ENCODE results near the gene CCDC141. TPM values are rescaled to one million over a fixed set of nuclear protein-coding genes. Genes with fewer than 3 reads are reported as not detected.

Gene CCDC141
- total RNA-seq, 1 experiment from 2014 or later, result 0.30 TPM

GRCh38 chr2:178833382-178833781 lies 216.6 kb downstream of the CCDC141 start:
- ATAC-seq (no peak), DNase-seq (ENCODE audit: low read depth, low spot score) (no peak)
- no peaks in the 10 kb centered on the region for H3K36me3 ChIP-seq (ENCODE audit: control insufficient read depth in 1 of 2, insufficient read depth in 2 of 2, low read length in 2 of 2)
- CTCF ChIA-PET, result no interaction called here
- no peak overlapping the region for H3K9ac ChIP-seq (ENCODE audit: low read length)
- intact Hi-C loops (cut with micrococcal nuclease), result no loop called here
- RAD21 ChIA-PET (ENCODE audit: low non-redundant PET in 1 of 2, low total read pairs in 2 of 2, uncharacterized antibody in 2 of 2, unreplicated experiment in 2 of 2), result no interaction called here
- H2AFZ ChIP-seq (ENCODE audit: low read depth, low read length, poor library complexity, severe bottlenecking), result no peak overlapping the region
- H3K9me2 ChIP-seq (ENCODE audit: insufficient read depth), result no peaks in the 10 kb centered on the region
- no peak overlapping the region for H3K4me3 ChIP-seq (replicated peaks in 1 of 2; ENCODE audit: low read depth in 1 of 2, low read length in 2 of 2)
- no peaks in the 10 kb centered on the region for H4K20me1 ChIP-seq (ENCODE audit: insufficient read depth)
- no peaks in the 10 kb centered on the region for H3K9me3 ChIP-seq (ENCODE audit: control insufficient read depth in 1 of 2, insufficient read depth in 1 of 2, low read depth in 1 of 2, low read length in 2 of 2)
- POLR2A ChIA-PET, result no interaction called here
- H3K79me2 ChIP-seq (ENCODE audit: insufficient read depth, low read length), result no peaks in the 10 kb centered on the region
- H3K4me2 ChIP-seq (ENCODE audit: low read length), result no peak overlapping the region
- H3K27me3 ChIP-seq (ENCODE audit: insufficient read depth, low read length), result no peaks in the 10 kb centered on the region
- no TSS peak for BruUV-seq (replicated peaks)
- no peak overlapping the region for H3K27ac ChIP-seq (ENCODE audit: low read depth, low read length)
- TF ChIP-seq SP1 (IDR thresholded peaks at IDR 0.05; ENCODE audit: low read depth) (no peak), POLR2AphosphoS5 (IDR thresholded peaks at IDR 0.05; ENCODE audit: low read depth, low read length) (no peak), EZH2 (IDR thresholded peaks at IDR 0.05) (no peak), RAD21 (IDR thresholded peaks at IDR 0.05; ENCODE audit: low read depth) (no peak), SRF (IDR thresholded peaks at IDR 0.05; ENCODE audit: low read depth) (no peak), CEBPB (IDR thresholded peaks at IDR 0.05; ENCODE audit: low read depth) (no peak)
- no peaks in the 10 kb centered on the region for H3K4me1 ChIP-seq (ENCODE audit: control insufficient read depth in 1 of 2, insufficient read depth in 2 of 2, low read length in 2 of 2)

DNA sequence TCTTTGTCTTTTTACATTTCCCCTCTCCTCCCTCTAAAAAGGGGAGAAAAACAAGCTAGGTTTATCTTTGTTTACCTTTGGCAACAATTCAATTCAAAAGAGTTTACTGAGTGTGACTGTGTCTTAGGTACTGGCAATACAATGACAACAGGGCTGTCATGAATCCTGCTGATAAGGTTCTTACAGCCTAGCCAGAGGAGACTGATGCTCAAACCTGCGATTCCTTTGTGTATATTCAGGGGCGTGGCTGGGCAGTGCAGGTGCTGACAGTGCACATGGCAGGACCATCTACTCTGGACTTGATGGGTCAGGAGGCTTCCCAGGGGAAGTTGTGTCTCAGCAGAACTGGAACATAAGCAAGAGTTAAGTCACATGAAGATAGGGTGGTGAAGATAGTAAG lies 219.5 kb downstream of the CCDC141 start:
- Histone ChIP-seq H3K4me1 (ENCODE audit: control insufficient read depth in 1 of 2, insufficient read depth in 2 of 2, low read length in 2 of 2) (no peaks in the 10 kb centered on the region), H3K79me2 (ENCODE audit: insufficient read depth, low read length) (no peaks in the 10 kb centered on the region), H3K27me3 (ENCODE audit: insufficient read depth, low read length) (no peaks in the 10 kb centered on the region), H3K9ac (ENCODE audit: low read length) (no peak overlapping the region), H4K20me1 (ENCODE audit: insufficient read depth) (no peaks in the 10 kb centered on the region), H3K9me3 (ENCODE audit: control insufficient read depth in 1 of 2, insufficient read depth in 1 of 2, low read depth in 1 of 2, low read length in 2 of 2) (no peaks in the 10 kb centered on the region), H3K27ac (ENCODE audit: low read depth, low read length) (no peak overlapping the region), H3K36me3 (ENCODE audit: control insufficient read depth in 1 of 2, insufficient read depth in 2 of 2, low read length in 2 of 2) (no peaks in the 10 kb centered on the region), H3K4me3 (replicated peaks in 1 of 2; ENCODE audit: low read depth in 1 of 2, low read length in 2 of 2) (no peak overlapping the region), H3K4me2 (ENCODE audit: low read length) (no peak overlapping the region), H3K9me2 (ENCODE audit: insufficient read depth) (no peaks in the 10 kb centered on the region), H2AFZ (ENCODE audit: low read depth, low read length, poor library complexity, severe bottlenecking) (no peak overlapping the region)
- ATAC-seq (no peak), DNase-seq (ENCODE audit: low read depth, low spot score) (no peak)
- no TSS peak for BruUV-seq (replicated peaks)
- intact Hi-C loops (cut with micrococcal nuclease), result no loop called here
- ChIA-PET RAD21 (ENCODE audit: low non-redundant PET in 1 of 2, low total read pairs in 2 of 2, uncharacterized antibody in 2 of 2, unreplicated experiment in 2 of 2) (no interaction called here), POLR2A (no interaction called here), CTCF (no interaction called here)
- no peak for TF ChIP-seq SRF (IDR thresholded peaks at IDR 0.05; ENCODE audit: low read depth)
- TF ChIP-seq POLR2AphosphoS5 (IDR thresholded peaks at IDR 0.05; ENCODE audit: low read depth, low read length), result no peak
- TF ChIP-seq RAD21 (IDR thresholded peaks at IDR 0.05; ENCODE audit: low read depth), result no peak
- no peak for TF ChIP-seq TCF7L2 (IDR thresholded peaks at IDR 0.05; ENCODE audit: borderline replicate concordance, extremely low read depth, insufficient read depth, insufficient read length)
- TF ChIP-seq ATF3 (IDR thresholded peaks at IDR 0.05), result no peak
- no peak for TF ChIP-seq FOSL1 (IDR thresholded peaks at IDR 0.05; ENCODE audit: low read depth)
- TF ChIP-seq SP1 (IDR thresholded peaks at IDR 0.05; ENCODE audit: low read depth), result no peak

Data from HCT116 (cell line).